Activated B cell treated with CpG ODN at 0.5 μM for 24 hours (primary cell): ENCODE results near the gene EGR1. TPM values are rescaled to one million over a fixed set of nuclear protein-coding genes. Genes with fewer than 3 reads are reported as not detected.

ENCODE experiments used
- ATAC-seq: fragments of 200-7000 bp; cut with Tn5 transposase; one replicate; pipeline ENCODE4 v1.10.0; 2021; ENCODE audit warnings: low read depth, mild to moderate bottlenecking, moderate library complexity
- CTCF ChIA-PET: fragments of 350-600 bp; sonication (Branson Sonifier 250); formaldehyde crosslinking; loops from one replicate; lab custom pipeline; 2021; ENCODE audit warnings: antibody characterized with exemption; lab: Charles Lee
- POLR2A ChIA-PET: fragments of 350-600 bp; sonication (Branson Sonifier 250); formaldehyde crosslinking; loops from one replicate; lab custom pipeline; 2021; ENCODE audit warnings: antibody characterized with exemption; lab: Charles Lee
- DNase-seq: peaks from one replicate; pipeline ENCODE4 v3.0.0; 2022
- H3K27ac Mint-ChIP-seq: one replicate; pipeline ENCODE4 v1.8.0; 2020; ENCODE audit warnings: mixed read lengths
- H3K27me3 Mint-ChIP-seq: one replicate; pipeline ENCODE4 v1.8.0; 2021; ENCODE audit warnings: mixed read lengths
- H3K36me3 Mint-ChIP-seq: one replicate; pipeline ENCODE4 v1.8.0; 2021; ENCODE audit warnings: low read depth, mixed read lengths
- H3K4me1 Mint-ChIP-seq: one replicate; pipeline ENCODE4 v1.8.0; 2021; ENCODE audit warnings: mixed read lengths
- H3K4me3 Mint-ChIP-seq: one replicate; pipeline ENCODE4 v1.8.0; 2020; ENCODE audit warnings: mild to moderate bottlenecking, mixed read lengths
- H3K9me3 Mint-ChIP-seq: one replicate; pipeline ENCODE4 v1.8.0; 2020; ENCODE audit warnings: mixed read lengths
- intact Hi-C: fragments of 100-400 bp; cut with micrococcal nuclease; formaldehyde crosslinking; loops from one replicate; pipeline ENCODE4 v1.15.1; 2024
- total RNA-seq: library from RNA; stranded (reverse); gene quantifications from 2 replicates; pipeline ENCODE4 v1.2.3, GENCODE V29; 2022
- TF ChIP-seq, protein P1 (sequence below): fragments of 200-600 bp; IDR thresholded peaks from one replicate; pipeline ENCODE4 v1.8.0; 2022; ENCODE audit warnings: antibody characterized with exemption, mild to moderate bottlenecking

Gene EGR1
- total RNA-seq, 1 donor from 2014 or later: 14.2 TPM

DNA sequence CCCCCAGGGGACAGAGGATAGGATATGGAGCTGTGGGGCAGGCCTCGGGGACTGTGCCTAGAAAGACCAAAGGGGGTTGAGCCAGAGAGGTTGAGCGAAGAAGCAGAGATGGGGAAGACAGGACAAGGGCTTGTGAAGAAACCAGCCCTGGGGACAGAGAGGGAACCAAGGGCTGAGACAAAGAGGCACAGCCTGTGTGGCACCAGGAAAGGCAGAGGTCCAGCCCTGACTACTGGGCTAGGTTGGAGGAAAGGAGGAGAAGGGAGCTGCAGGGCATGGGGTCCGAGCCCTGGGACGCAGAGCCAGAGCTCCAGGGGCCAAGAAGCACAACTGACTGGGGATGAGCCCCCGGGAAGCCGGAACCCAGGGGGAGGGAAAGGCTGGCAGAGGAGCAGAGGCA is 17.2 kb upstream of the EGR1 start:
- Mint-ChIP-seq H3K36me3 (no peaks in the 10 kb centered on the region), H3K9me3 (no peaks in the 10 kb centered on the region), H3K27ac (no peak overlapping the region), H3K27me3 (peaks cover 4% of the 10 kb centered on the region), H3K4me1 (peaks cover 6% of the 10 kb centered on the region), H3K4me3 (no peak overlapping the region)
- ChIA-PET CTCF (interaction anchor here (1.8 to 5.0 kb wide), 2 partner anchors 56 to 100 kb away, joined by 8 to 76 read pairs; no protein-coding TSS in a partner anchor), POLR2A (interaction anchor here (1.4 kb wide), 1 partner anchor 96 kb away, joined by 4 read pairs; the partner anchor contains the start of gene KDM3B)
- ATAC-seq (no peak), DNase-seq (no peak)
- TF ChIP-seq, protein P1, sequence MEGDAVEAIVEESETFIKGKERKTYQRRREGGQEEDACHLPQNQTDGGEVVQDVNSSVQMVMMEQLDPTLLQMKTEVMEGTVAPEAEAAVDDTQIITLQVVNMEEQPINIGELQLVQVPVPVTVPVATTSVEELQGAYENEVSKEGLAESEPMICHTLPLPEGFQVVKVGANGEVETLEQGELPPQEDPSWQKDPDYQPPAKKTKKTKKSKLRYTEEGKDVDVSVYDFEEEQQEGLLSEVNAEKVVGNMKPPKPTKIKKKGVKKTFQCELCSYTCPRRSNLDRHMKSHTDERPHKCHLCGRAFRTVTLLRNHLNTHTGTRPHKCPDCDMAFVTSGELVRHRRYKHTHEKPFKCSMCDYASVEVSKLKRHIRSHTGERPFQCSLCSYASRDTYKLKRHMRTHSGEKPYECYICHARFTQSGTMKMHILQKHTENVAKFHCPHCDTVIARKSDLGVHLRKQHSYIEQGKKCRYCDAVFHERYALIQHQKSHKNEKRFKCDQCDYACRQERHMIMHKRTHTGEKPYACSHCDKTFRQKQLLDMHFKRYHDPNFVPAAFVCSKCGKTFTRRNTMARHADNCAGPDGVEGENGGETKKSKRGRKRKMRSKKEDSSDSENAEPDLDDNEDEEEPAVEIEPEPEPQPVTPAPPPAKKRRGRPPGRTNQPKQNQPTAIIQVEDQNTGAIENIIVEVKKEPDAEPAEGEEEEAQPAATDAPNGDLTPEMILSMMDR: no peak
- intact Hi-C loops: no loop called here

DNA sequence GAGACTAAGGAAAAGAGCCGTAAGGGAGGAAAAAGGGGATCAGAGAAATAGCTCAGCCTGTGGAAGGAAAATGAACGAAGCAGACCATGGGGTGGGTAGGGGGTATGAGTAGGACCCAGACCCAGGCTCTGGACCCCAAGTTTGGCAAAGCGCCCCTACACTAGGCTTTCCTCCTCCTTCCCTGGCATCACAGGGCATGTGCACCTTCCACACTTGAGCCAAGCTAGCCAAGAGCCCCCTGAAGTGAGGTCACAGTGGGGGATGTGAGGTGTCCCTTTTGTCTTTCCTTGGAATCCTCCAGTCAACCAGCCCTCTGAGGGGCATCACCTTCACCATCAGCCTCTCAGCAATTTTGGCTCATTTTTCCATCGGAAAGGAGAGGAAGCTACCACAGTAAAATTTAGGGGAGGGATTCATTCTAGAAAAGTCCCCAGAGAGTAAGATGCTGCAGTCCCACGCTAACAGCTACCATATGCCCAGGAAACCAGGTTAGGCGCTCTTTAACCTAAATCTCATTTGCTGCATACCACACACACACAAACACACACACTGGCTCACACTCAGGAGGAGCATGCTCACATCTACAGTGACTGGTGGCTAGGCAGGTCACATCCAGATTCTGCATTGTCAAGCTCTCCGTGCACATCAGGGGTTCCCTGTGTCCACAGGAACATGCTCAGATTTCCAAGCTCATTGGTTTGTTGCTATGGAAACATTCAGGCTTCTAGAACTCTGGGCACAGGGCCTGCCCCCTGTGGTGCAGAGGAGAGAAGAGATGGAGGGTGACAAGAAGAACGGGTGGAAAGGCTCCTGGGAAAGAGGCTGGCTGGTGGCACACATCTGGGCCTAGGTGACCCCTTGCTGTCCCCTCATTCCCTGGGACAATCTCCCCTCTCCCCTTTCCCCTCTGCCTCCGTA is 16.5 kb upstream of the EGR1 start:
- Mint-ChIP-seq H3K4me1 (peaks cover 6% of the 10 kb centered on the region), H3K27me3 (peaks cover 4% of the 10 kb centered on the region), H3K4me3 (no peak overlapping the region), H3K9me3 (no peaks in the 10 kb centered on the region), H3K27ac (no peak overlapping the region), H3K36me3 (no peaks in the 10 kb centered on the region)
- POLR2A ChIA-PET: interaction anchor here (1.4 to 2.8 kb wide), 2 partner anchors 15 to 97 kb away, joined by 4 to 14 read pairs; partner anchors contain the start of genes EGR1 and KDM3B
- CTCF ChIA-PET: interaction anchor here (1.0 to 5.0 kb wide), 9 partner anchors 13 to 184 kb away, joined by 3 to 76 read pairs (median 6); no protein-coding TSS in a partner anchor
- TF ChIP-seq, protein P1: no peak
- no peak for DNase-seq
- intact Hi-C loops: no loop called here
- no peak for ATAC-seq

DNA sequence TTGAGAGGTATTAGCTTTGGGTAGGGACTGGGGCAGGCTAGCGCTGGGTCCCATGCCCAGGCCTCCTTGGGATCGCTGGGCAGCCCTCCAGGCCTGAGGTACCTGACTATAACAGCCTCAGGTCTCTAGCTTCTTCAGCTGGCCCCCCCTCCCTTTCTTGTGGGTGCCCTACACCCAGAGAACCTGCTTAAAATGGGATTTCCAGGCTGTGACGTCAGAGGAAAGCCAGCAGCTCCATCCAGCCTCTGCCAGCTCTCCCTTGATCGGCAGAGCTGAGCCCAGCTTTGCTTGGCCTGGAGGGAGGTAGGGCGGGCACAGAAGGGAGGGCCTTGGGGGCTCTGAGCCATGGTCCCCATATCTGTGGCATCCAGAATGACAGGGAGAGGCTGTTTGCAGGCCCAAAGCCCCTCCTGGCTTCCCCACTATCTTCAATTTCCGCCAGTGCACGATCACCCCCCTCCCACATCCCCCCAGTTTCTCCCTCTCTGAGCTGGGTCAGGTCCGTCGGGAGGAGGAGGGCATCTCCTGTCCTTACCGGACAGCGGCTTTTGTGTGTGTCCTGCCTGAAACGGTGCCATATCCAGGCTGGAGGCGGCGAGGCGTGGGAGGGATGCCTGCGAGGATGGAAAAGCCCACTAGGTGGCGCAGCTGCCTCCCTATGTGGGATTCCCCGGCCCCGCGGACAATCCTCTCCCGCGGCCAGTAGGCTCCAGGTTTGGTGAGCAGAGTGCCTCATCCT is 15.6 kb upstream of the EGR1 start:
- no peaks in the 10 kb centered on the region for H3K36me3 Mint-ChIP-seq
- peak; percentile 75 for DNase-seq

DNA sequence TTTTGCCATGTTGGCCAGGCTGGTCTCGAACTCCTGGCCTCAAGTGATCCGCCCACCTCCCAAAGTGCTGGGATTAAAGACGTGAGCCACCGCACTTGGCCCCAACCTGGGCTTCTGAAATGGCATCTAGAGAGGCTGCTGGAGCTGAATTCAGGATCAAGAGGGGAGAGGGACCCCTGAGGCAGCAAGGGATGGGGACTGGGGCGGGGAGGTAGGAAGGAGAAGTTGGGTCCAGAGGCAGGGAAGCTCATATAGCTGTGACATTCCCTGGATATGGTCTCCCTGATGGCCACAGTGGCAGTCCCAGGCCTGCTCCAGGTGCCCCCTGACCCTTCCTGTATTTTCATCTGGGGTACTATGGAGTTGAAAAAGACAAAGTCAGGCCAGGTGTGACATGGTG is 14.3 kb upstream of the EGR1 start:
- Mint-ChIP-seq H3K4me1 (peaks cover 6% of the 10 kb centered on the region), H3K36me3 (no peaks in the 10 kb centered on the region), H3K4me3 (no peak overlapping the region), H3K9me3 (no peaks in the 10 kb centered on the region), H3K27ac (no peak overlapping the region), H3K27me3 (peaks cover 4% of the 10 kb centered on the region)
- DNase-seq (no peak), ATAC-seq (no peak)
- ChIA-PET POLR2A (interaction anchor here (2.8 kb wide), 1 partner anchor 13 kb away, joined by 14 read pairs; the partner anchor contains the start of gene EGR1), CTCF (interaction anchor here (1.0 to 5.0 kb wide), 3 partner anchors 8 to 96 kb away, joined by 3 to 76 read pairs (median 8); no protein-coding TSS in a partner anchor)
- TF ChIP-seq, protein P1: no peak
- intact Hi-C loops: loop anchor here (1.0 kb wide), 3 partner anchors 13 to 97 kb away; no protein-coding TSS in a partner anchor

More for the DNA sequence above, 15.6 kb upstream of the EGR1 start:
- no peaks in the 10 kb centered on the region for H3K9me3 Mint-ChIP-seq
- CTCF ChIA-PET: interaction anchor here (0.6 to 5.0 kb wide), 11 partner anchors 10 to 282 kb away, joined by 3 to 76 read pairs (median 6); no protein-coding TSS in a partner anchor
- peak; percentile 98 for ATAC-seq
- intact Hi-C loops: loop anchor here (1.0 kb wide), 3 partner anchors 15 to 99 kb away; no protein-coding TSS in a partner anchor
- no peak overlapping the region for H3K27ac Mint-ChIP-seq
- POLR2A ChIA-PET: interaction anchor here (0.8 to 2.8 kb wide), 2 partner anchors 15 to 53 kb away, joined by 3 to 14 read pairs; partner anchors contain the start of gene EGR1
- TF ChIP-seq, protein P1: peak; percentile 59
- peaks cover 4% of the 10 kb centered on the region for H3K27me3 Mint-ChIP-seq
- H3K4me3 Mint-ChIP-seq: no peak overlapping the region
- peaks cover 6% of the 10 kb centered on the region for H3K4me1 Mint-ChIP-seq
